Measurements from ENCODE around the gene GRIK1.
"Not testable (repeated sequence)": the region's sequence is repeated elsewhere in the genome, so short reads cannot be mapped to it uniquely, and the experiment has no call there.

The GRIK1 gene

DNA sequence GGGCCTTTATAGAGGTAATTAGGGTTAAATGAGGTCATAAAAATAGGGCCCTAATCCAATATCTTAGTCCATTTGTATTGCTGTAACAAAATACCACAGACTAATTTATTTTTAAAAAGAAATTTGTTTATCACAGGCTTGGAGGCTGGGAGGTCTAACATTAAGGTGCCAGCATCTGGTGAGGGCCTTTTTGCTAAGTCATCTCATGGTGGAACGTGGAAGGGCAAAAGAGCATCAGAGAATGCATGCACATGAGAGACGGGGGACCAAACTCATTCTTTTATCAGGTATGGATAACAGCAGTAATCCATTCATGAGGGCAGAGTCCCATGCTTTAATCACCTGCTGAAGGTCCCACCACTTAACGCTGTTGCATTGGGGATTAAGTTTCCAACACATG lies 313.8 kb downstream of the GRIK1 start:
- no CpG with 5 or more reads among the region's 3 CpGs for WGBS (ENCODE audit: insufficient coverage, insufficient read length)
- H3K27ac ChIP-seq (ENCODE audit: low read length): no peak overlapping the region
- no peaks in the 10 kb centered on the region for H3K4me1 ChIP-seq (ENCODE audit: control insufficient read depth, insufficient read depth, low read length)
- H3K36me3 ChIP-seq (ENCODE audit: control insufficient read depth, insufficient read depth, low read length): no peaks in the 10 kb centered on the region
- H3K27me3 ChIP-seq (ENCODE audit: control insufficient read depth, insufficient read depth, low read length): no peaks in the 10 kb centered on the region
- no peaks in the 10 kb centered on the region for H3K9me3 ChIP-seq (ENCODE audit: control insufficient read depth, insufficient read depth, low read length)
- DNase-seq (ENCODE audit: low read depth, low spot score): no peak
- no peak overlapping the region for H3K4me3 ChIP-seq (ENCODE audit: low read length)

DNA sequence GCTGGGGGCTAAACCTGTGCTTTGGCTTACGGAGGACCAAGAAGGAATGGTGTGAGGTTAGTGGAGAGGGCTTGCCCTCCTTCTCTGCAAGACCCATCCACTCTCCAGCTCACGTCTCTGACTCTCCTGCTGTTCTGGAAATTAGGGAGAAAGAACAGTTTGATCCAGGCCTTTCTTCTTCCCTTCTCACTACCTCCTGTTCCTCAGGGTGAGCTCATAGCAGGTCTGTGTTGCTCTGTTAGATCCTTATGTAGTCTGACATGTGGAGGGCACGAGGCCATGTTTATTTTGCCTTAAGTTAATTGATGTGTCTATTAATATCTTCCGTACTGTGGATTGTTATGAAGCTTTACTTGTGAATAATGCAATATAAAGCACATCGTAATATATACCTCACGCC lies 315.0 kb downstream of the GRIK1 start:
- H3K9me3 ChIP-seq (ENCODE audit: control insufficient read depth, insufficient read depth, low read length): no peaks in the 10 kb centered on the region
- H3K27ac ChIP-seq (ENCODE audit: low read length): no peak overlapping the region
- no peaks in the 10 kb centered on the region for H3K36me3 ChIP-seq (ENCODE audit: control insufficient read depth, insufficient read depth, low read length)
- no peak overlapping the region for H3K4me3 ChIP-seq (ENCODE audit: low read length)
- no CpG with 5 or more reads among the region's 6 CpGs for WGBS (ENCODE audit: insufficient coverage, insufficient read length)
- H3K4me1 ChIP-seq (ENCODE audit: control insufficient read depth, insufficient read depth, low read length): no peaks in the 10 kb centered on the region
- DNase-seq (ENCODE audit: low read depth, low spot score): no peak
- H3K27me3 ChIP-seq (ENCODE audit: control insufficient read depth, insufficient read depth, low read length): no peaks in the 10 kb centered on the region

- DNase-seq (ENCODE audit: low read depth, low spot score): no peak
- H3K36me3 ChIP-seq (ENCODE audit: control insufficient read depth, insufficient read depth, low read length): no peaks in the 10 kb centered on the region
- no peak overlapping the region for H3K27ac ChIP-seq (ENCODE audit: low read length)
- no peaks in the 10 kb centered on the region for H3K27me3 ChIP-seq (ENCODE audit: control insufficient read depth, insufficient read depth, low read length)
- no peaks in the 10 kb centered on the region for H3K4me1 ChIP-seq (ENCODE audit: control insufficient read depth, insufficient read depth, low read length)
- no peak overlapping the region for H3K4me3 ChIP-seq (ENCODE audit: low read length)
- H3K9me3 ChIP-seq (ENCODE audit: control insufficient read depth, insufficient read depth, low read length): no peaks in the 10 kb centered on the region
Observed at GRCh38 chr21:29621525-29621924, 318.3 kb downstream of the GRIK1 start.

- no peaks in the 10 kb centered on the region for H3K9me3 ChIP-seq (ENCODE audit: control insufficient read depth, insufficient read depth, low read length)
- WGBS (ENCODE audit: insufficient coverage, insufficient read length): no CpG with 5 or more reads among the region's 6 CpGs
- DNase-seq (ENCODE audit: low read depth, low spot score): no peak
- H3K27me3 ChIP-seq (ENCODE audit: control insufficient read depth, insufficient read depth, low read length): no peaks in the 10 kb centered on the region
- H3K36me3 ChIP-seq (ENCODE audit: control insufficient read depth, insufficient read depth, low read length): no peaks in the 10 kb centered on the region
- no peaks in the 10 kb centered on the region; the same call in 1 of the 2 replicates for H3K4me1 ChIP-seq (ENCODE audit: control insufficient read depth, insufficient read depth, low read length)
- no peak overlapping the region for H3K27ac ChIP-seq (ENCODE audit: low read length)
- no peak overlapping the region for H3K4me3 ChIP-seq (ENCODE audit: low read length)
Observed at GRCh38 chr21:29616209-29616751, 323.5 kb downstream of the GRIK1 start.

DNA sequence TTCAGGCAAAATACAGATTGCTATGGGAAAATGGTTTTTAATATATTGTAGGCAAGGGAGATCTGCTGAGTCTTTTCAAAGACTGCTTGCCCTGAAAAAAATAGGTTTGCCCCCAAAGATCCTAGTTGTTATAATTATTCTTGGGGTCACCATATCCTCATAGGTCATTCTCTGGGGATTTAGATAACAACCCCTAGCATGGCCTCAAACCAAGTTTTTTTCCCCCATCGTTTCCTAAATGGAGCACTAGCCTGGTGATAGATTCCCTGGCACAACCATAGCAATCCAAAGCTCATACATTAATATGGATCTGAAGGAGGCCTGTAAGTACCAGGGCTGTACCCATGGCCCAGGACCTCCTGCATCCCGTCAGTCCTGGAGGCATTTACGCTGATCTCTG lies 325.9 kb downstream of the GRIK1 start:
- no peak overlapping the region for H3K27ac ChIP-seq (ENCODE audit: low read length)
- no CpG with 5 or more reads among the region's 3 CpGs for WGBS (ENCODE audit: insufficient coverage, insufficient read length)
- H3K9me3 ChIP-seq (ENCODE audit: control insufficient read depth, insufficient read depth, low read length): no peaks in the 10 kb centered on the region
- DNase-seq (ENCODE audit: low read depth, low spot score): no peak
- no peaks in the 10 kb centered on the region for H3K27me3 ChIP-seq (ENCODE audit: control insufficient read depth, insufficient read depth, low read length)
- H3K36me3 ChIP-seq (ENCODE audit: control insufficient read depth, insufficient read depth, low read length): no peaks in the 10 kb centered on the region
- H3K4me3 ChIP-seq (ENCODE audit: low read length): no peak overlapping the region
- no peaks in the 10 kb centered on the region; the same call in 1 of the 2 replicates for H3K4me1 ChIP-seq (ENCODE audit: control insufficient read depth, insufficient read depth, low read length)

GRCh38 chr21:29613021-29613420 lies 326.8 kb downstream of the GRIK1 start:
- Histone ChIP-seq H3K27ac (ENCODE audit: low read length) (no peak overlapping the region), H3K4me3 (ENCODE audit: low read length) (no peak overlapping the region), H3K4me1 (ENCODE audit: control insufficient read depth, insufficient read depth, low read length) (no peaks in the 10 kb centered on the region; the same call in 1 of the 2 replicates), H3K9me3 (ENCODE audit: control insufficient read depth, insufficient read depth, low read length) (no peaks in the 10 kb centered on the region), H3K36me3 (ENCODE audit: control insufficient read depth, insufficient read depth, low read length) (no peaks in the 10 kb centered on the region), H3K27me3 (ENCODE audit: control insufficient read depth, insufficient read depth, low read length) (no peaks in the 10 kb centered on the region)
- DNase-seq (ENCODE audit: low read depth, low spot score): no peak
- no CpG with 5 or more reads among the region's 3 CpGs for WGBS (ENCODE audit: insufficient coverage, insufficient read length)

GRCh38 chr21:29610779-29611360 lies 328.9 kb downstream of the GRIK1 start:
- DNase-seq (ENCODE audit: low read depth, low spot score): no peak
- H3K4me3 ChIP-seq (ENCODE audit: low read length): no peak overlapping the region

DNA sequence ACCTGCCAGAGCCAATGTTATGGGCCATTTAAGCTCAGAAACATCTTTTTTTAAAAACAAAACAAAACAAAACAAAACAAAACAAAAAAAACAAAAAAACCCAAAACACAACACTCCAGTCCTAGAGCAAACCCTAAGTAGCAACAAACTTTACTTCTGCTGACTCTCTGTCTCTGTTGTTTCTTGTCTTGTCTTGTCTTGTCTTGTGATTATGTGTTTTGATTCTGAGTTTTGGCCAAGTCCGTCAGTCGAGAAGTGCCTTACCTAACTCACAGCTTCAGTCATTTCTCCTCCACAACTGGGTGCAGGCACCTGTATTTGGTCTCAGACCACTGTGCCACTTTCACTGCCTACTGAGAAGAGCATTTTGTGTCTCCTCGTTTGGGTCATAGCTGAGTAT lies 333.2 kb downstream of the GRIK1 start:
- no CpG with 5 or more reads among the region's 3 CpGs for WGBS (ENCODE audit: insufficient coverage, insufficient read length)
- Histone ChIP-seq H3K4me1 (ENCODE audit: control insufficient read depth, insufficient read depth, low read length) (no peaks in the 10 kb centered on the region), H3K27ac (ENCODE audit: low read length) (no peak overlapping the region), H3K4me3 (ENCODE audit: low read length) (no peak overlapping the region), H3K9me3 (ENCODE audit: control insufficient read depth, insufficient read depth, low read length) (no peaks in the 10 kb centered on the region), H3K36me3 (ENCODE audit: control insufficient read depth, insufficient read depth, low read length) (no peaks in the 10 kb centered on the region), H3K27me3 (ENCODE audit: control insufficient read depth, insufficient read depth, low read length) (no peaks in the 10 kb centered on the region)
- no peak for DNase-seq (ENCODE audit: low read depth, low spot score)

More at GRCh38 chr21:29610779-29611360, 328.9 kb downstream of the GRIK1 start:
- Histone ChIP-seq H3K36me3 (ENCODE audit: control insufficient read depth, insufficient read depth, low read length) (no peaks in the 10 kb centered on the region), H3K4me1 (ENCODE audit: control insufficient read depth, insufficient read depth, low read length) (no peaks in the 10 kb centered on the region; the same call in 1 of the 2 replicates), H3K27ac (ENCODE audit: low read length) (no peak overlapping the region), H3K9me3 (ENCODE audit: control insufficient read depth, insufficient read depth, low read length) (no peaks in the 10 kb centered on the region), H3K27me3 (ENCODE audit: control insufficient read depth, insufficient read depth, low read length) (no peaks in the 10 kb centered on the region)
- WGBS (ENCODE audit: insufficient coverage, insufficient read length): no CpG with 5 or more reads among the region's 2 CpGs

- not testable (repeated sequence) for H3K27me3 ChIP-seq (ENCODE audit: control insufficient read depth, insufficient read depth, low read length); H3K9me3 ChIP-seq (ENCODE audit: control insufficient read depth, insufficient read depth, low read length); H3K4me3 ChIP-seq (ENCODE audit: low read length); H3K27ac ChIP-seq (ENCODE audit: low read length); DNase-seq (ENCODE audit: low read depth, low spot score); H3K36me3 ChIP-seq (ENCODE audit: control insufficient read depth, insufficient read depth, low read length); H3K4me1 ChIP-seq (ENCODE audit: control insufficient read depth, insufficient read depth, low read length)
- no CpG with 5 or more reads among the region's 3 CpGs for WGBS (ENCODE audit: insufficient coverage, insufficient read length)
Observed at GRCh38 chr21:29605219-29605618, 334.6 kb downstream of the GRIK1 start.

GRCh38 chr21:29604076-29604475 lies 335.7 kb downstream of the GRIK1 start:
- H3K4me1 ChIP-seq (ENCODE audit: control insufficient read depth, insufficient read depth, low read length): peaks cover 1% of the 10 kb centered on the region; the same call in 1 of the 2 replicates
- no CpG with 5 or more reads among the region's 4 CpGs for WGBS (ENCODE audit: insufficient coverage, insufficient read length)
- no peak overlapping the region for H3K4me3 ChIP-seq (ENCODE audit: low read length)
- H3K36me3 ChIP-seq (ENCODE audit: control insufficient read depth, insufficient read depth, low read length): no peaks in the 10 kb centered on the region
- H3K9me3 ChIP-seq (ENCODE audit: control insufficient read depth, insufficient read depth, low read length): no peaks in the 10 kb centered on the region
- no peak for DNase-seq (ENCODE audit: low read depth, low spot score)
- no peak overlapping the region for H3K27ac ChIP-seq (ENCODE audit: low read length)
- no peaks in the 10 kb centered on the region for H3K27me3 ChIP-seq (ENCODE audit: control insufficient read depth, insufficient read depth, low read length)

GRCh38 chr21:29601047-29601446 lies 338.7 kb downstream of the GRIK1 start:
- H3K27ac ChIP-seq (ENCODE audit: low read length): no peak overlapping the region
- H3K9me3 ChIP-seq (ENCODE audit: control insufficient read depth, insufficient read depth, low read length): no peaks in the 10 kb centered on the region
- peaks cover 1% of the 10 kb centered on the region; the same call in 1 of the 2 replicates for H3K4me1 ChIP-seq (ENCODE audit: control insufficient read depth, insufficient read depth, low read length)
- no peak overlapping the region for H3K4me3 ChIP-seq (ENCODE audit: low read length)
- no peaks in the 10 kb centered on the region; the same call in 1 of the 2 replicates for H3K27me3 ChIP-seq (ENCODE audit: control insufficient read depth, insufficient read depth, low read length)
- no CpG with 5 or more reads among the region's 4 CpGs for WGBS (ENCODE audit: insufficient coverage, insufficient read length)
- H3K36me3 ChIP-seq (ENCODE audit: control insufficient read depth, insufficient read depth, low read length): no peaks in the 10 kb centered on the region
- DNase-seq (ENCODE audit: low read depth, low spot score): no peak
